Pancreas (tissue), 10 donors: ENCODE measurements around the gene OGDH. TPM values are rescaled to one million over a fixed set of nuclear protein-coding genes. Genes with fewer than 3 reads are reported as not detected.
"Not testable (repeated sequence)": the region's sequence is repeated elsewhere in the genome, so short reads cannot be mapped to it uniquely, and the experiment has no call there.

Source experiments
- ATAC-seq, 4 donors: fragments of 200-7000 bp; cut with Tn5 transposase; one replicate each; pipeline versions ENCODE4 v1.8.0 to v1.9.1; 2020; ENCODE audit warnings: mild to moderate bottlenecking in 4 of 4, moderate library complexity in 4 of 4
- DNase-seq, 6 donors: peaks; one replicate each; pipeline ENCODE4 v3.0.0-alpha.2; 2020
- FAIRE-seq: peaks from 2 replicates; lab custom pipeline; 2012; peaks lifted over from hg19 to GRCh38; lab: Jason Lieb, UNC
- H3K27ac ChIP-seq, 4 donors: fragments of 200-600 bp; sonication (generic); 1 replicate in 3 of 4; 2 replicates in 1 of 4; pipeline versions ENCODE4 v1.5.0 to v1.8.0; 2020
- H3K27me3 ChIP-seq, 4 donors: fragments of 200-600 bp; one replicate each; pipeline ENCODE4 v1.8.0; 2021
- H3K36me3 ChIP-seq, 3 donors: fragments of 200-600 bp; sonication (generic) in 1 of 3; one replicate each; pipeline versions ENCODE4 v1.5.0 to v1.8.0; 2020 to 2021
- H3K4me1 ChIP-seq, 3 donors: fragments of 200-600 bp; one replicate each; pipeline ENCODE4 v1.8.0; 2021
- H3K4me3 ChIP-seq, 4 donors: fragments of 200-600 bp; sonication (generic) in 2 of 4; one replicate each; pipeline versions ENCODE4 v1.5.0 to v1.8.0; 2020 to 2021
- H3K9me3 ChIP-seq, 4 donors: fragments of 200-600 bp; one replicate each; pipeline ENCODE4 v1.8.0; 2021
- WGBS, 2 donors: extraction: QIAGEN DNeasy Blood & Tissue Kit; methylation state at CpG; one replicate each; pipeline ENCODE4 v1.1.7; 2013; 5-methylcytosine and 5-hydroxymethylcytosine counted together
- intact Hi-C, 3 donors: fragments of 100-400 bp; cut with DNase I; formaldehyde crosslinking; loops; one replicate each; pipeline versions ENCODE4 v1.11.1 to v1.14.2; 2022
- polyA plus RNA-seq, 2 donors: library from polyadenylated mRNA; stranded (reverse); fragments of 200-250 nt; gene quantifications; one replicate each; pipeline ENCODE4 v1.2.3, GENCODE V29; 2013
- total RNA-seq, 6 donors: library from RNA; stranded (reverse); fragmentation: NEBNext Ultra II Directional in 4 of 6; extraction: Animal tissue kit (Norgen Biotek cat#: 25700) in 4 of 6; gene quantifications; one replicate each; pipeline versions ENCODE4 v1.2.1 to v1.2.4, GENCODE V29; 2021 to 2023
- TF ChIP-seq, protein P1 (sequence below), 4 donors: fragments of 200-600 bp; sonication (generic) in 3 of 4; IDR thresholded peaks; one replicate each; pipeline versions ENCODE4 v1.5.0 to v1.8.0; 2021; ENCODE audit warnings: antibody characterized with exemption in 4 of 4
- donor health status: healthy with polysubstance abuse.
- donor health status: DM: no; HTN: no; CAD: no; lungs with moderate emphysema.
- donor health status: DM: no; HTN: no; CAD: no.
- donor health status: control.
- donor health status: control.
- donor health status: Bipolar disorder and iron deficiency.
- donor health status: DM: yes; HTN: yes; CAD: no.
- donor health status: DM: no; HTN: no; CAD: no.
- donor health status: DM: no; HTN: no; CAD: no.
- donor health status: DM: yes; HTN: yes; CAD: no.

The OGDH gene
- total and polyA plus RNA-seq, 8 donors, result 18.4 to 49.2 (median 29.0) TPM

DNA sequence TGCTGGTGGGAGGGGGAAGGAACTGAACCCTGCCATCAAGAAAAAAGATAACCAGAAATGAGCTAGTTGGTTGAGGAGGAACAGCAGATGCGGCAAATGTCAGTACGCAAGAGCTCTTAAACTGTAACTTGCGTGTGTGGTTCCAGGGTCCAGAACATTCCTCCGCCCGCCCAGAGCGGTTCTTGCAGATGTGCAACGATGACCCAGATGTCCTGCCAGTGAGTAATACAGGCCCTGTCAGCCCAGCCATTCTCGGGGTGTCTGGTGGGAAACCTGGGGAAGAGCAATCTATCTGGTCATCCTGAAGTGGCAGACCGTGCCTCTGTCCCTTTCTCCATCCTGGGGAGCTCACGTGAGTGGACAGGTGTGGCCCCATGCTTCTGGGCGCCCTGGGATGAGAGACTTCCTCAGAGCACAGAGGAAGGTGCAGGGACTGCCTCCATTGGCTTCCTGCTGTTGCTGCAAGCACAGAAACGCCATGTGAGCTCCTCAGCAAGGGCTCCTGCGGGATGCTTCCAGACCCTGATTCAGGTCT lies 91.7 kb downstream of the OGDH start:
- H3K4me1 ChIP-seq, result no peaks in the 10 kb centered on the region
- intact Hi-C loops, result no loop called here
- no peak overlapping the region for H3K27ac ChIP-seq
- H3K9me3 ChIP-seq, result no peaks in the 10 kb centered on the region
- WGBS, 2 donors, result 97 to 98% methylated on average over 13 of the region's 13 CpGs
- peaks cover 4 to 67% (median 33%) of the 10 kb centered on the region in 3 donors for H3K36me3 ChIP-seq
- FAIRE-seq (no peak), ATAC-seq (no peak), DNase-seq (no peak)
- TF ChIP-seq, protein P1, sequence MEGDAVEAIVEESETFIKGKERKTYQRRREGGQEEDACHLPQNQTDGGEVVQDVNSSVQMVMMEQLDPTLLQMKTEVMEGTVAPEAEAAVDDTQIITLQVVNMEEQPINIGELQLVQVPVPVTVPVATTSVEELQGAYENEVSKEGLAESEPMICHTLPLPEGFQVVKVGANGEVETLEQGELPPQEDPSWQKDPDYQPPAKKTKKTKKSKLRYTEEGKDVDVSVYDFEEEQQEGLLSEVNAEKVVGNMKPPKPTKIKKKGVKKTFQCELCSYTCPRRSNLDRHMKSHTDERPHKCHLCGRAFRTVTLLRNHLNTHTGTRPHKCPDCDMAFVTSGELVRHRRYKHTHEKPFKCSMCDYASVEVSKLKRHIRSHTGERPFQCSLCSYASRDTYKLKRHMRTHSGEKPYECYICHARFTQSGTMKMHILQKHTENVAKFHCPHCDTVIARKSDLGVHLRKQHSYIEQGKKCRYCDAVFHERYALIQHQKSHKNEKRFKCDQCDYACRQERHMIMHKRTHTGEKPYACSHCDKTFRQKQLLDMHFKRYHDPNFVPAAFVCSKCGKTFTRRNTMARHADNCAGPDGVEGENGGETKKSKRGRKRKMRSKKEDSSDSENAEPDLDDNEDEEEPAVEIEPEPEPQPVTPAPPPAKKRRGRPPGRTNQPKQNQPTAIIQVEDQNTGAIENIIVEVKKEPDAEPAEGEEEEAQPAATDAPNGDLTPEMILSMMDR (IDR thresholded peaks at IDR 0.05), result no peak
- no peak overlapping the region for H3K4me3 ChIP-seq
- H3K27me3 ChIP-seq, result no peaks in the 10 kb centered on the region

DNA sequence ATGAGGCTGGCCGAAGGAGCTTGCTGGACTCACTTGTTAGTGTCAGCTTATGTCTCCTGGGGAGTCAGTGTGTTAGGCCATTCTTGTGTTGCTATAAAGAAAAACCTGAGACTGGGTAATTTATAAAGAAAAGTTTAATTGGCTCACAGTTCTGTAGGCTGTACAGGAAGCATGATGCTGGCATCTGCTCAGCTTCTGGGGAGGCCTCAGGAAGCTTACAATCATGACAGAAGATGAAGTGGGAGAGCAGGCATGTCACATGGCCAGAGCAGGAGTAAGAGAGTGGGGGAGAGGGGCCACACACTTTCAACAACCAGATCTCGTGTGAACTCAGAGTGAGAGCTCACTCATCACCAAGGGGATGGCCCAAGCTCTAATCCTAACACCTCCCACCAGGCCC lies 93.2 kb downstream of the OGDH start:
- DNase-seq, H3K4me1 ChIP-seq, H3K27me3 ChIP-seq, intact Hi-C loops, H3K4me3 ChIP-seq, H3K9me3 ChIP-seq, FAIRE-seq, H3K27ac ChIP-seq, ATAC-seq: not testable (repeated sequence)
- H3K36me3 ChIP-seq, result peaks cover 4 to 58% (median 33%) of the 10 kb centered on the region in 3 donors
- WGBS, 2 donors, result 94 to 98% methylated on average over 2 of the region's 2 CpGs

DNA sequence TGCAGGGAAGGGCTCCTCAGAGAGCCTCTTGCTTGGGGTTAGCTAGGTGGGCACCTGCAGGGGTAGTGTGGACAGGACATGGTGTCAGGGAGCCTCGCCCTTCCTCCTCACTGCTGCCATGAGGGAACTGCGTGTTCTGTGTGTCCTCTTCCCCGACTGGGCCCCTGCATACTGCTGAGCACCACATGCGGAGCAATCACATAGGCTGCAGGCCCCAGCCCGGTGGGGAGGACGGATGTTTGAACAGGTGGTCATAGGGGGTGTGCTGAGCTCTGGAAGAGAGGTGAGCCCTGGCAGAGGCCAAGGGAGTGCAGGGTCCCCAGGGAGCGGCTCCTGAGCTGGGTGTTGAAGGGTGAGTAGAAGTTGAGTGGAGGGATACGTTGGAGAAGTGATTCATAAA lies 93.9 kb downstream of the OGDH start:
- TF ChIP-seq, protein P1 (IDR thresholded peaks at IDR 0.05), result no peak
- ATAC-seq (no peak), FAIRE-seq (no peak), DNase-seq (no peak)
- WGBS, 2 donors, result 86 to 88% methylated on average over 8 of the region's 8 CpGs
- H3K27ac ChIP-seq, result no peak overlapping the region
- H3K9me3 ChIP-seq, result no peaks in the 10 kb centered on the region
- H3K4me1 ChIP-seq, result no peaks in the 10 kb centered on the region
- intact Hi-C loops, result no loop called here
- H3K4me3 ChIP-seq, result no peak overlapping the region
- peaks cover 4 to 53% (median 33%) of the 10 kb centered on the region in 3 donors for H3K36me3 ChIP-seq
- H3K27me3 ChIP-seq, result no peaks in the 10 kb centered on the region

DNA sequence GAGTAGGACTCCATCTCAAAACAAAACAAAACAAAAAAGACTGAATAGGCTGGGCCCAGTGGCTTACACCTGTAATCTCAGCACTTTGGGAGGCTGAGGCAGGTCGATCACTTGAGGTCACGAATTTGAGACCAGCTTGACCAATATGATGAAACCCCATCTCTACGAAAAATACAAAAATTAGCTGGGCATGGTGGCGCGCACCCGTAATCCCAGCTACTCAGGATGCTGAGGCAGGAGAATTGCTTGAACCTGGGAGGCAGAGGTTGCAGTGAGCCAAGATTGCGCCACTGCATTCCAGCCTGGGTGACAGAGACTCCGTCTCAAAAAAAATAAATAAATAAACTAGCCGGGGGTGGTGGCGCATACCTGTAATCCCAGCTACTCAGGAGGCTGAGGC lies 97.0 kb downstream of the OGDH start:
- intact Hi-C loops, H3K9me3 ChIP-seq, H3K4me1 ChIP-seq, FAIRE-seq, ATAC-seq, DNase-seq, H3K4me3 ChIP-seq, H3K27me3 ChIP-seq, H3K27ac ChIP-seq: not testable (repeated sequence)
- peaks cover 1 to 41% (median 10%) of the 10 kb centered on the region in 3 donors for H3K36me3 ChIP-seq
- 97 to 98% methylated on average over 10 of the region's 10 CpGs for WGBS, 2 donors

DNA sequence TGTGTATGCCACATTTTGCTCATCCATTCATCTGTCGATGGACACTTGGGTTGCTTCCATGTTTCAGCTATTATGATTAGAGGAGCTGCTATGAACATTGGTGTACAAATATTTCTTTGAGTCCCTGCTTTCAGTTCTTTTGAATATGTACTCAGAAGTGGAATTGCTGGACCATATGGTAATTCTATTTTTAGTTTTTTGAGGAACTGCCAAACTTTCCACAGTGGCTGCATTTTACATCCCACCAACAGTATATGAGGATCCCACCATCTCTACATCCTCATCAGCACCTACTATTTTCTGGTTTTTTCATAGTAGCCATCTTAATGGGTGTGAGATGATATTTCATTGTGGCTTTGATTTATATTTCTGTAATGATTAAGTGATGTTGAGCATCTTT lies 97.5 kb downstream of the OGDH start:
- H3K36me3 ChIP-seq, result peaks cover 0 to 43% (median 6%) of the 10 kb centered on the region in 3 donors
- H3K4me1 ChIP-seq, result no peaks in the 10 kb centered on the region
- H3K27me3 ChIP-seq, result no peaks in the 10 kb centered on the region
- 88 to 93% methylated on average over 1 of the region's 1 CpG for WGBS, 2 donors
- no peak overlapping the region for H3K4me3 ChIP-seq
- H3K9me3 ChIP-seq, result no peaks in the 10 kb centered on the region
- no peak overlapping the region for H3K27ac ChIP-seq
- FAIRE-seq, result no peak
- ATAC-seq, result no peak
- TF ChIP-seq, protein P1 (IDR thresholded peaks at IDR 0.05), result no peak
- intact Hi-C loops, result no loop called here
- no peak for DNase-seq

DNA sequence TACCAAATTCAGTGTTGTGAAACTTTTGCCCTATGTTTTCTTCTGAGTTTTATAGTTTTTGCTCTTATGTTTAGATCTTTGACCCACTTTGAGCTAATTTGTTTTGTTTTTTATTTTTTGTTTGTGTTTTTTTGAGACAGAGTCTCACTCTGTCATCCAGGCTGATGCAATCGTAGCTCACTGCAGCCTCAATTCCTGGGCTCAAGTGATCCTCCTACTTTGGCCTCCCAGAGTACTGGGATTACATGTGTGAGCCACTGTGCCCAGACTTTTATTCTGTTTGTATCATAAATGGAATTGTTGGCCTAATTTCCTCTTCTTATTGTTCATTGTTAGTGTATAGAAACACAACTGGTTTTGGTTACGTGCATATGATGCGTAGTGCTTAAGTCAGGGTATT lies 99.0 kb downstream of the OGDH start:
- Histone ChIP-seq H3K27me3 (no peaks in the 10 kb centered on the region), H3K4me1 (no peaks in the 10 kb centered on the region), H3K4me3 (no peak overlapping the region), H3K36me3 (peaks cover 0 to 39% (median 5%) of the 10 kb centered on the region in 3 donors), H3K9me3 (no peaks in the 10 kb centered on the region), H3K27ac (no peak overlapping the region)
- DNase-seq, result no peak
- ATAC-seq, result no peak
- FAIRE-seq, result no peak
- intact Hi-C loops, result no loop called here
- WGBS, 2 donors, result 86 to 99% methylated on average over 3 of the region's 3 CpGs
- TF ChIP-seq, protein P1 (IDR thresholded peaks at IDR 0.05), result no peak
